AG04449 (cell line): ENCODE results near the gene WDFY3.

Experiments used
- CTCF ChIA-PET: fragments of 350-600 bp; formaldehyde crosslinking; extraction: SDS; loops from one replicate; lab custom pipeline; 2021; ENCODE audit warnings: antibody characterized with exemption; lab: Yijun Ruan, JAX
- POLR2A ChIA-PET: fragments of 400-600, 350-600 bp; formaldehyde crosslinking; extraction: SDS; loops from one replicate; lab custom pipeline; 2020; ENCODE audit warnings: antibody characterized with exemption, inconsistent platforms; lab: Yijun Ruan, JAX
- DNase-seq: peaks from one replicate; pipeline ENCODE4 v3.0.0-alpha.2; 2010; ENCODE audit warnings: low read depth, low spot score
- H3K4me3 ChIP-seq: 2 replicates; pipeline ENCODE4 v1.5.1; 2011; ENCODE audit warnings: low read depth, mild to moderate bottlenecking, control low read depth, low read length
- CTCF ChIP-seq: IDR thresholded peaks from one replicate; pipeline ENCODE4 v1.5.1; 2011; ENCODE audit warnings: mild to moderate bottlenecking, moderate library complexity, low read length, control low read depth, inconsistent platforms; ENCODE audit not compliant: insufficient read depth; ENCODE audit errors: missing control alignments

The WDFY3 gene

GRCh38 chr4:84965553-84966381 lies 723 bp downstream of the WDFY3 start:
- peak overlapping the region; percentile 76 for H3K4me3 ChIP-seq
- peak; percentile 11 for TF ChIP-seq CTCF
- ChIA-PET CTCF (interaction anchor here (0.7 to 2.2 kb wide), 6 partner anchors 43 to 387 kb away, joined by 3 to 33 read pairs (median 4); no protein-coding TSS in a partner anchor), POLR2A (interaction anchor here (0.7 to 1.8 kb wide), 2 partner anchors 215 to 229 kb away, joined by 3 read pairs; no protein-coding TSS in a partner anchor)
- DNase-seq, result no peak

- DNase-seq, result no peak
- H3K4me3 ChIP-seq, result peak overlapping the region; percentile 76
- POLR2A ChIA-PET, result no interaction called here
- CTCF ChIA-PET, result interaction anchor here (0.7 to 1.1 kb wide), 2 partner anchors 42 to 196 kb away, joined by 3 to 4 read pairs; no protein-coding TSS in a partner anchor
- no peak for TF ChIP-seq CTCF
Measured at GRCh38 chr4:84964995-84965552, 1.4 kb downstream of the WDFY3 start.

DNA sequence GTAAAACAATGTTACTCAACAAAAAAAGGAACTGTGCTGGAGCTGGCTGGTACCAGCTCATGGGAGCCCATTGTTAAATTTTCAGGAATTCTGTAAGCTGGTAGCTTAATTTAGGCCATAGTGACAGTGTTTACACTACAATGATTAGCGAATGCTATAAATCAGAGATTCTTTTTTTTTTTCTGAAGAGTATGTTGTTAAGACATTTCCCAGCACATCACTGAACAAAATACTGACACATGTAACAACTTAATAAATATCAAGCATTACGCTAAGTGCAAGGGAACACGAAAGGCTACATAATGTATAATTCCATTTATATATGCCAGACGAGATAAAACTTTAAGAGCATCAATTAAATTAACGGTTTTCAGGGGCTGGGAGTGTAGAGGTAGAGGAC lies 4.4 kb downstream of the WDFY3 start:
- POLR2A ChIA-PET, result no interaction called here
- no peak overlapping the region for H3K4me3 ChIP-seq
- CTCF ChIA-PET, result interaction anchor here (2.2 kb wide), 1 partner anchor 212 kb away, joined by 9 read pairs; no protein-coding TSS in a partner anchor
- DNase-seq, result no peak
- TF ChIP-seq CTCF, result no peak

DNA sequence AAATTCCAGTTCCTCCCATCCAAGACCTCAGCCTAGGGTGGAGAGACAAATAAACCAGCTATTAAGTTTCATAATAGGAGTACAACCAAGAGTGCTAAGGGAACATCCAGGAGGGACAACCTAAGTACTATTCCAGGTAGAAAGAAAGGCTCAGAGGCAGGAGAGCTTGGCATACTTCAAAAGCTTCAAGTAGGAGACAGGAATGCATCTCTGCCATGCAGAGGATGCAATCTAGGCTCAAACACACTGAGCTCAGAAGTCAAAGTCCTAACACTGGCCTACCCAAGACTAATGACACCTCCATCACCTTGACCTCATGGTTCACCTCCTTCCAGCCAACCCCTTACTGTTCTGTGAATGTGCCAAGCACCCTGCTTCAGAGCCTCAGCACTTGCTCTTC lies 8.1 kb downstream of the WDFY3 start:
- CTCF ChIA-PET, result interaction anchor here (1.1 kb wide), 2 partner anchors 13 to 208 kb away, joined by 3 to 5 read pairs; no protein-coding TSS in a partner anchor

DNA sequence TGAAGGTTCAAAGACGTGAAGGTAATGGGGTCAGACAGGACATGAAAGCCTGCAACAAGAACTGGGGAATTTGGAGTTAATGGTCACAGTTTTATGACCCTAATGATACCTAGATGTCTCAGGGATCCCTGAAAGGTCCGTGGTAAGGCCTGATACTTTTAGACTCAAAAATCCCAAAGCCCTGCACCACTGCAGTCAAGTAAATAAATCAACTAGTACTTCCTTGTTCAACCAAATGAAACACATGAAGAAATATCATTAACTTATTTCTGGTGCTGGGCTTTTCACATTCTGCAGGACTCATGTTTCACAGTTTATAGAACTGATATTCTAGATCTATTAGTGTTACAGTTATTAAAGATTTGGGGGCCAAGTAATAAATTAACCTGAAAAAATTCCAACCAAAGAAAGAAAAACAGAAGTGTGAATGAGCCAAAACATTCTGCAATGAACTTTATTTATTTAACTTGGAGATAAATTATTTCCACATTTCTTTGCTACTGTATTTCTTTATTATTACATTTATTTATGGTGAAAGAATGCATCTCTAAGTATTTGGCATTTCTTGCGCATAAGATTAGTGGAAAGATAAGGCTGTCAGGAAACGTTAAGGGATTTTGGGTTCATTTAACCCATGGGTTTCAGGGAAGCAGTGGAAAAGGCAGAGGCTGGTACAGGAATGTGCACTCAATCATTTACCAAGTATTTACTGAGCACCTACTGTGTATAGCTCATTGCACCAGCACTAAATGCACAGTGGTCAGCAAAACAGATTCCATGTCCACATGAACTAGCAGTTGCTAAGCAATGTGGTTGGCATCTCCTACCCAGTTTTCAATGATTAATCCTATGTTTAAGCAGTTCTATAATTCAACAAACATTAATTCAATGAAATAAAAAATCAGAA lies 8.7 kb downstream of the WDFY3 start:
- no peak for DNase-seq
- ChIA-PET CTCF (interaction anchor here (1.1 kb wide), 2 partner anchors 13 to 207 kb away, joined by 3 to 5 read pairs; no protein-coding TSS in a partner anchor), POLR2A (no interaction called here)
- TF ChIP-seq CTCF, result no peak
- no peak overlapping the region for H3K4me3 ChIP-seq

More for the DNA sequence above, 8.1 kb downstream of the WDFY3 start:
- no peak for TF ChIP-seq CTCF
- POLR2A ChIA-PET, result no interaction called here
- H3K4me3 ChIP-seq, result no peak overlapping the region
- no peak for DNase-seq
